Measurements from ENCODE around the gene NKAPL. TPM values are rescaled to one million over a fixed set of nuclear protein-coding genes. Genes with fewer than 3 reads are reported as not detected.

Gene NKAPL
- total and polyA plus RNA-seq, 10 of the 15 experiments (the other 5 are each of a cell fraction or from before 2014, with no cell fraction given): 0.10 to 0.48 (median 0.19) TPM; not detected in 1

- TF ChIP-seq, protein P1, sequence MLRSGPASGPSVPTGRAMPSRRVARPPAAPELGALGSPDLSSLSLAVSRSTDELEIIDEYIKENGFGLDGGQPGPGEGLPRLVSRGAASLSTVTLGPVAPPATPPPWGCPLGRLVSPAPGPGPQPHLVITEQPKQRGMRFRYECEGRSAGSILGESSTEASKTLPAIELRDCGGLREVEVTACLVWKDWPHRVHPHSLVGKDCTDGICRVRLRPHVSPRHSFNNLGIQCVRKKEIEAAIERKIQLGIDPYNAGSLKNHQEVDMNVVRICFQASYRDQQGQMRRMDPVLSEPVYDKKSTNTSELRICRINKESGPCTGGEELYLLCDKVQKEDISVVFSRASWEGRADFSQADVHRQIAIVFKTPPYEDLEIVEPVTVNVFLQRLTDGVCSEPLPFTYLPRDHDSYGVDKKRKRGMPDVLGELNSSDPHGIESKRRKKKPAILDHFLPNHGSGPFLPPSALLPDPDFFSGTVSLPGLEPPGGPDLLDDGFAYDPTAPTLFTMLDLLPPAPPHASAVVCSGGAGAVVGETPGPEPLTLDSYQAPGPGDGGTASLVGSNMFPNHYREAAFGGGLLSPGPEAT (IDR thresholded peaks at IDR 0.05; ENCODE audit: low read depth): peak; percentile 92
- TF ChIP-seq, protein P2, sequence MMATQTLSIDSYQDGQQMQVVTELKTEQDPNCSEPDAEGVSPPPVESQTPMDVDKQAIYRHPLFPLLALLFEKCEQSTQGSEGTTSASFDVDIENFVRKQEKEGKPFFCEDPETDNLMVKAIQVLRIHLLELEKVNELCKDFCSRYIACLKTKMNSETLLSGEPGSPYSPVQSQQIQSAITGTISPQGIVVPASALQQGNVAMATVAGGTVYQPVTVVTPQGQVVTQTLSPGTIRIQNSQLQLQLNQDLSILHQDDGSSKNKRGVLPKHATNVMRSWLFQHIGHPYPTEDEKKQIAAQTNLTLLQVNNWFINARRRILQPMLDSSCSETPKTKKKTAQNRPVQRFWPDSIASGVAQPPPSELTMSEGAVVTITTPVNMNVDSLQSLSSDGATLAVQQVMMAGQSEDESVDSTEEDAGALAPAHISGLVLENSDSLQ (IDR thresholded peaks at IDR 0.05): peak; percentile 33; the same call in 1 of the 2 replicates
- TF ChIP-seq HDAC2 (IDR thresholded peaks at IDR 0.05): no peak
- TF ChIP-seq CBFB (IDR thresholded peaks at IDR 0.05; ENCODE audit: low read depth): peak; percentile 68; the same call in 1 of the 2 replicates
- peak; percentile 56 for TF ChIP-seq SIN3A (IDR thresholded peaks at IDR 0.05; ENCODE audit: low read depth, low read length)
- TF ChIP-seq TBL1XR1 (IDR thresholded peaks at IDR 0.05; ENCODE audit: low read depth, low read length): no peak
- TF ChIP-seq, protein P3, sequence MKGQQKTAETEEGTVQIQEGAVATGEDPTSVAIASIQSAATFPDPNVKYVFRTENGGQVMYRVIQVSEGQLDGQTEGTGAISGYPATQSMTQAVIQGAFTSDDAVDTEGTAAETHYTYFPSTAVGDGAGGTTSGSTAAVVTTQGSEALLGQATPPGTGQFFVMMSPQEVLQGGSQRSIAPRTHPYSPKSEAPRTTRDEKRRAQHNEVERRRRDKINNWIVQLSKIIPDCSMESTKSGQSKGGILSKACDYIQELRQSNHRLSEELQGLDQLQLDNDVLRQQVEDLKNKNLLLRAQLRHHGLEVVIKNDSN (IDR thresholded peaks at IDR 0.05; ENCODE audit: borderline replicate concordance, extremely low read length, insufficient read depth, low read depth, low read length): no peak
- TF ChIP-seq EP300 (IDR thresholded peaks at IDR 0.05; ENCODE audit: borderline replicate concordance in 1 of 2, control insufficient read depth in 1 of 2, low read depth in 2 of 2, low read length in 2 of 2): no peak
- TF ChIP-seq MYB (IDR thresholded peaks at IDR 0.05; ENCODE audit: borderline replicate concordance, low read depth, low read length): no peak
- TF ChIP-seq NR2C1 (IDR thresholded peaks at IDR 0.05): peak; percentile 72
- TF ChIP-seq, protein P4, sequence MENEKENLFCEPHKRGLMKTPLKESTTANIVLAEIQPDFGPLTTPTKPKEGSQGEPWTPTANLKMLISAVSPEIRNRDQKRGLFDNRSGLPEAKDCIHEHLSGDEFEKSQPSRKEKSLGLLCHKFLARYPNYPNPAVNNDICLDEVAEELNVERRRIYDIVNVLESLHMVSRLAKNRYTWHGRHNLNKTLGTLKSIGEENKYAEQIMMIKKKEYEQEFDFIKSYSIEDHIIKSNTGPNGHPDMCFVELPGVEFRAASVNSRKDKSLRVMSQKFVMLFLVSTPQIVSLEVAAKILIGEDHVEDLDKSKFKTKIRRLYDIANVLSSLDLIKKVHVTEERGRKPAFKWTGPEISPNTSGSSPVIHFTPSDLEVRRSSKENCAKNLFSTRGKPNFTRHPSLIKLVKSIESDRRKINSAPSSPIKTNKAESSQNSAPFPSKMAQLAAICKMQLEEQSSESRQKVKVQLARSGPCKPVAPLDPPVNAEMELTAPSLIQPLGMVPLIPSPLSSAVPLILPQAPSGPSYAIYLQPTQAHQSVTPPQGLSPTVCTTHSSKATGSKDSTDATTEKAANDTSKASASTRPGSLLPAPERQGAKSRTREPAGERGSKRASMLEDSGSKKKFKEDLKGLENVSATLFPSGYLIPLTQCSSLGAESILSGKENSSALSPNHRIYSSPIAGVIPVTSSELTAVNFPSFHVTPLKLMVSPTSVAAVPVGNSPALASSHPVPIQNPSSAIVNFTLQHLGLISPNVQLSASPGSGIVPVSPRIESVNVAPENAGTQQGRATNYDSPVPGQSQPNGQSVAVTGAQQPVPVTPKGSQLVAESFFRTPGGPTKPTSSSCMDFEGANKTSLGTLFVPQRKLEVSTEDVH (IDR thresholded peaks at IDR 0.05; ENCODE audit: low read depth, partially characterized antibody): peak; percentile 91
- TF ChIP-seq EGR1 (IDR thresholded peaks at IDR 0.05; ENCODE audit: borderline replicate concordance in 1 of 2, low read depth in 2 of 2, low read length in 2 of 2): peak; percentile 65 to 66
- no peak for TF ChIP-seq MXI1 (IDR thresholded peaks at IDR 0.05; ENCODE audit: low read depth, low read length)
- 0 out of 2 replicates have a peak, but pooled peaks have one; percentile 63 for TF ChIP-seq STAT1 (conservative IDR thresholded peaks at IDR 0.05)
- TF ChIP-seq SP1 (IDR thresholded peaks at IDR 0.05; ENCODE audit: low read depth, low read length): peak; percentile 36
- TF ChIP-seq IKZF1 (conservative IDR thresholded peaks at IDR 0.05): peak; percentile 85
- peak; percentile 48; the same call in 1 of the 2 replicates for TF ChIP-seq SPI1 (IDR thresholded peaks at IDR 0.05; ENCODE audit: borderline replicate concordance, insufficient read depth, low read depth, low read length)
- TF ChIP-seq POLR2AphosphoS5 (IDR thresholded peaks at IDR 0.05; ENCODE audit: low read length): peak; percentile 62; the same call in 1 of the 2 replicates
- TF ChIP-seq IRF4 (IDR thresholded peaks at IDR 0.05; ENCODE audit: low read depth, low read length): peak; percentile 60; the same call in 1 of the 2 replicates
- no peak for TF ChIP-seq TCF7 (IDR thresholded peaks at IDR 0.05; ENCODE audit: borderline replicate concordance)
- no peak for TF ChIP-seq BACH1 (IDR thresholded peaks at IDR 0.05; ENCODE audit: borderline replicate concordance)
Observed at GRCh38 chr6:28252009-28252975, 6.8 kb upstream of the NKAPL start, which contains the start of gene ZKSCAN4 (continued).
